ENCODE measurements around the gene LRP1-AS. TPM values are rescaled to one million over a fixed set of nuclear protein-coding genes. Genes with fewer than 3 reads are reported as not detected.

LRP1-AS gene
- total RNA-seq, 2 donors from 2014 or later, result not detected

DNA sequence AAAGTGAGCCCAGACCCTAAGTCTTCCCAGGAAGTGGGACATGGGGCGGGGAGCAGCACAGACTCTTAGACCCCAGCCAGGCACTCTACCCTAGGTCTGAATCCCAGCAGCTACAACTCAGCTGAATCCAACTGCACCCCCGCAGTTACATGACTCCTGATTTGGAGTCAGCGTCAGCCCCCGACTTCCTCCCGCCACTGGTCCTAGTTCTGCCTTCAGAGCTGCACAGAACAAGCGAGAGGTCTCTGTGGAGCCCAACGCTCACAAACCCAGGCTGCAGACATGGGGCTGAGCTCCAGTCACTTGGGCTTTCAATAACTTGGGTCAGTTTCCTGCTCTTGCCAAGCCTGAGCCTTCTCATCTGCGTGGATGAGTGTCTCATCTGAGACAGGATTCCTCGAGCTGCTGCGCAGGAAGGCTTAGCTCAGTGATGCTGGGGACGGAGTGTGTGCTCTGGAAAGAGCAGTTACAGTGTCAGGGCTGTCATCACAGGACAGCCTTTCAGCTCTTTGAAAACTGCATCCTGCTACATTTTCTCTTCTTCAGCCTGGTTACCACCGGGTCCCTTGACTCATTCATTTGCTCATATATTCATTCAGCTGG lies 38.6 kb upstream of the LRP1-AS start:
- WGBS, result 93% methylated on average over 12 of the region's 12 CpGs
- DNase-seq (ENCODE audit: low spot score), result no peak
- Histone ChIP-seq H3K4me1 (replicated peaks) (no peaks in the 10 kb centered on the region), H3K27me3 (replicated peaks; ENCODE audit: insufficient read depth) (no peaks in the 10 kb centered on the region), H3K9me3 (no peaks in the 10 kb centered on the region), H3K4me3 (no peak overlapping the region), H3K36me3 (peaks cover 3 to 25% of the 10 kb centered on the region in 2 donors), H3K27ac (no peak overlapping the region)
- TF ChIP-seq POLR2A (IDR thresholded peaks at IDR 0.05) (no peak), POLR2AphosphoS5 (IDR thresholded peaks at IDR 0.05) (no peak)
- TF ChIP-seq, protein P1, sequence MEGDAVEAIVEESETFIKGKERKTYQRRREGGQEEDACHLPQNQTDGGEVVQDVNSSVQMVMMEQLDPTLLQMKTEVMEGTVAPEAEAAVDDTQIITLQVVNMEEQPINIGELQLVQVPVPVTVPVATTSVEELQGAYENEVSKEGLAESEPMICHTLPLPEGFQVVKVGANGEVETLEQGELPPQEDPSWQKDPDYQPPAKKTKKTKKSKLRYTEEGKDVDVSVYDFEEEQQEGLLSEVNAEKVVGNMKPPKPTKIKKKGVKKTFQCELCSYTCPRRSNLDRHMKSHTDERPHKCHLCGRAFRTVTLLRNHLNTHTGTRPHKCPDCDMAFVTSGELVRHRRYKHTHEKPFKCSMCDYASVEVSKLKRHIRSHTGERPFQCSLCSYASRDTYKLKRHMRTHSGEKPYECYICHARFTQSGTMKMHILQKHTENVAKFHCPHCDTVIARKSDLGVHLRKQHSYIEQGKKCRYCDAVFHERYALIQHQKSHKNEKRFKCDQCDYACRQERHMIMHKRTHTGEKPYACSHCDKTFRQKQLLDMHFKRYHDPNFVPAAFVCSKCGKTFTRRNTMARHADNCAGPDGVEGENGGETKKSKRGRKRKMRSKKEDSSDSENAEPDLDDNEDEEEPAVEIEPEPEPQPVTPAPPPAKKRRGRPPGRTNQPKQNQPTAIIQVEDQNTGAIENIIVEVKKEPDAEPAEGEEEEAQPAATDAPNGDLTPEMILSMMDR (IDR thresholded peaks at IDR 0.05), result no peak
- intact Hi-C loops (cut with DNase I), result no loop called here

- TF ChIP-seq POLR2AphosphoS5 (IDR thresholded peaks at IDR 0.05) (no peak), POLR2A (IDR thresholded peaks at IDR 0.05) (no peak)
- TF ChIP-seq, protein P1 (IDR thresholded peaks at IDR 0.05), result no peak
- intact Hi-C loops (cut with DNase I), result no loop called here
- no peak for DNase-seq (ENCODE audit: low spot score)
- Histone ChIP-seq H3K4me3 (no peak overlapping the region), H3K27me3 (replicated peaks; ENCODE audit: insufficient read depth) (no peaks in the 10 kb centered on the region), H3K36me3 (peaks cover 3 to 27% of the 10 kb centered on the region in 2 donors), H3K27ac (no peak overlapping the region), H3K4me1 (replicated peaks) (no peaks in the 10 kb centered on the region), H3K9me3 (no peaks in the 10 kb centered on the region)
- 95% methylated on average over 25 of the region's 25 CpGs for WGBS
Measured at GRCh38 chr12:57185403-57185802, 38.0 kb upstream of the LRP1-AS start.

DNA sequence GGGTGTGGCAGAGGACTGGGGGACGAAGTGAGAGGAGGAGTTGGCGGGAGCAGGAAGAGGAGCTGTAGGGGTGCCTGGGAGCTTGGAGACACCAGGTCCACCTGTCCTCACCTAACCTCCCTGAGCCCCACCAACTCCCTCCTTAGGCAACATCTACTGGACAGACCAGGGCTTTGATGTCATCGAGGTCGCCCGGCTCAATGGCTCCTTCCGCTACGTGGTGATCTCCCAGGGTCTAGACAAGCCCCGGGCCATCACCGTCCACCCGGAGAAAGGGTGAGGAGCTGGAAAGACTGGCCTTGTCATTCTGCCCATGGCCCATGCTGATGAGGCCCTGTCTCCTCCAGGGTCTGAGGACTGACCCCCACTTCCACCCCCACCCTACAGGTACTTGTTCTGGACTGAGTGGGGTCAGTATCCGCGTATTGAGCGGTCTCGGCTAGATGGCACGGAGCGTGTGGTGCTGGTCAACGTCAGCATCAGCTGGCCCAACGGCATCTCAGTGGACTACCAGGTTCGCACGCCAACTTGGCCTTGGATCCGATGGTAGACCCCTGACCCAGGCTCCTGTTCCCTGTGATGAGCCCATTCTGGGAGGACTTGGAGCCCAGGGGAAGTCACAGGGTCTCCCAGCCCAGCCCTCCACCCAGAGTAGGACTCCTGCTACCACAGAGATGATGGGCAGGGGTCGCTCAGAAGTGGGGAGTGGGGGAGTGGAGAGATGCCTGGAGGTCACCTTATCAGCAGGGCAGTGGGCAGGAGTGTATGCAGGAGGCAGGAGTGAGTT lies 36.7 kb upstream of the LRP1-AS start:
- Histone ChIP-seq H3K4me3 (no peak overlapping the region), H3K4me1 (replicated peaks) (no peaks in the 10 kb centered on the region), H3K27ac (no peak overlapping the region), H3K36me3 (peaks cover 6 to 38% of the 10 kb centered on the region in 2 donors), H3K9me3 (no peaks in the 10 kb centered on the region), H3K27me3 (replicated peaks; ENCODE audit: insufficient read depth) (no peaks in the 10 kb centered on the region)
- TF ChIP-seq POLR2AphosphoS5 (IDR thresholded peaks at IDR 0.05) (no peak), POLR2A (IDR thresholded peaks at IDR 0.05) (no peak)
- TF ChIP-seq, protein P1 (IDR thresholded peaks at IDR 0.05), result no peak
- no peak for DNase-seq (ENCODE audit: low spot score)
- intact Hi-C loops (cut with DNase I), result loop anchor here (2.0 to 5.0 kb wide), 2 partner anchors 59 to 117 kb away; no protein-coding TSS in a partner anchor
- 94% methylated on average over 22 of the region's 22 CpGs for WGBS

GRCh38 chr12:57182918-57183575 lies 35.6 kb upstream of the LRP1-AS start:
- no peaks in the 10 kb centered on the region for H3K9me3 ChIP-seq
- no peaks in the 10 kb centered on the region for H3K4me1 ChIP-seq (replicated peaks)
- no peak overlapping the region for H3K4me3 ChIP-seq
- peaks cover 6 to 44% of the 10 kb centered on the region in 2 donors for H3K36me3 ChIP-seq
- WGBS, result 60% methylated on average over 13 of the region's 13 CpGs
- intact Hi-C loops (cut with DNase I), result loop anchor here (2.0 to 5.0 kb wide), 2 partner anchors 58 to 116 kb away; no protein-coding TSS in a partner anchor
- H3K27ac ChIP-seq, result no peak overlapping the region
- DNase-seq (ENCODE audit: low spot score), result peak; percentile 79
- H3K27me3 ChIP-seq (replicated peaks; ENCODE audit: insufficient read depth), result no peaks in the 10 kb centered on the region
- TF ChIP-seq POLR2AphosphoS5 (IDR thresholded peaks at IDR 0.05) (peak; percentile 54), POLR2A (IDR thresholded peaks at IDR 0.05) (no peak)
- TF ChIP-seq, protein P1 (IDR thresholded peaks at IDR 0.05), result peak; percentile 78 to 95 (median 90)

All from prostate gland (tissue), 2 donors.